Upper lobe of left lung (tissue), 4 donors: Measurements from ENCODE around the gene PCDH1.

Source experiments
- CTCF ChIP-seq, 6 experiments: fragments of 450-650 bp in 4 of 6; fragments of 200-600 bp in 2 of 6; sonication (generic) in 2 of 6; IDR thresholded peaks; one replicate each; pipeline ENCODE4 v1.5.1; 2016 to 2019; ENCODE audit warnings: antibody characterized with exemption in 6 of 6
- EP300 ChIP-seq, 4 donors: sonication (generic); formaldehyde crosslinking; IDR thresholded peaks; one replicate each; pipeline ENCODE4 v1.5.1; 2017; ENCODE audit warnings: antibody characterized with exemption in 4 of 4, control low read depth in 2 of 4
- POLR2A ChIP-seq, 4 donors: fragments of 450-650 bp; IDR thresholded peaks; one replicate each; pipeline ENCODE4 v1.5.1; 2016 to 2017; ENCODE audit warnings: antibody characterized with exemption in 4 of 4, mild to moderate bottlenecking in 2 of 4
- POLR2AphosphoS5 ChIP-seq, 2 donors: sonication (generic); formaldehyde crosslinking; IDR thresholded peaks; one replicate each; pipeline ENCODE4 v1.5.1; 2017; ENCODE audit warnings: antibody characterized with exemption in 2 of 2

GRCh38 chr5:141880961-141881801, 3.0 kb upstream of the PCDH1 start:
- TF ChIP-seq CTCF (IDR thresholded peaks at IDR 0.05) (no peak), POLR2A (IDR thresholded peaks at IDR 0.05) (no peak), POLR2AphosphoS5 (IDR thresholded peaks at IDR 0.05) (peak; percentile 36 to 63), EP300 (IDR thresholded peaks at IDR 0.05) (peak in 3 of 4 donors; percentile 17 to 83 (median 51))
